Measurements from ENCODE around the gene FOLR2.

- TF ChIP-seq CTCF (IDR thresholded peaks at IDR 0.05): no peak
- no peak for TF ChIP-seq POLR2A (IDR thresholded peaks at IDR 0.05)
These were observed 20.7 kb downstream of the FOLR2 start for GRCh38 chr11:72237112-72237931.

All from lower leg skin (tissue), 3 donors.